ENCODE data around the gene LMF1.

DNA sequence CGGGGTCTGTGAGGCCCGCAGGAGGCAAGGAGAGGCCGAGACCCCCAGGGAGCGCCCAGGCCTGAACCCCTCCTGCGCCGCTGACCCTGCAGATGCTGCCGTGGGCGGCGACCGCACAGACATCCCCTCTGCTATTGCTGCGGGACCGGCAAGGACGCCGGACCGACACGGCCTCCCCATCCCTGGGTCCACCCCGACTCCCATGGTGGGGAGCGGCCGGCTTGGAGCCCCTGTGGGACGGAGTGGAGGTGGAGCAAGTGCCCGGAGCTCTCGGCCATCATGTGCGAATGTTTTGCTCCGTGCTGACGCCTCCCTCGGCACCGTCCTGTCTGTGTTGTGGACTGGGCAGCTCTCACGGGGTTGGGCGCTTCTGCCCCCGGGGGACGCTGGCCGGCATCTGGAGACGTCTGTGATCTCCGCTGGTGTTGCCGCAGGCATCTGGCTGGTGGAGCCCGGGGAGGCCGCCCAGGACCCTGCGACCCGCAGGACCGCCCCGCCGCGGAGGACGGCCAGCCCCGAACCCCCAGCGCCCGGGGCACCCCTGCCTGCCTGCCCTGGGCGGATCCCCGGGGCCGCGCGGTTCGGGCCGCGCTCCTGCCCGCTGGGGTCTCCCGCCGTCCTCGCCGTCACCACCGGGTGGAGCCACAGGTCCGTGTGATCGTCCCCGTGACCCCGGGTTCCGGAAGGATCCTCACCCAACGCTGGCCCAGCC is 157.4 kb downstream of the LMF1 start:
- TF ChIP-seq CTCF (IDR thresholded peaks at IDR 0.05; ENCODE audit: insufficient read depth, low read length, poor library complexity, severe bottlenecking), result peak; percentile 17
- no peak for TF ChIP-seq EZH2phosphoT487 (conservative IDR thresholded peaks at IDR 0.05; ENCODE audit: low read length)

Data from SU-DHL-6 (cell line).